MM.1S (cell line): Measurements from ENCODE around the gene SNX33.

Experiments
- CTCF ChIP-seq: fragments of 300-600 bp; sonication (generic); IDR thresholded peaks from 2 replicates; pipeline ENCODE4 v1.5.1; 2016; ENCODE audit warnings: antibody characterized with exemption, low read length, mixed read lengths
- EZH2 ChIP-seq: fragments of 300-600 bp; sonication (generic); optimal IDR thresholded peaks from 2 replicates; pipeline ENCODE3; 2017; ENCODE audit warnings: low read depth, mild to moderate bottlenecking, antibody characterized with exemption, low read length, mixed read lengths

GRCh38 chr15:75649045-75649761 lies 1.5 kb downstream of the SNX33 start:
- no peak for TF ChIP-seq CTCF
- no peak for TF ChIP-seq EZH2
